NCI-H526 (cell line): ENCODE results near the gene CHAMP1.
"Not testable (repeated sequence)": the region's sequence is repeated elsewhere in the genome, so short reads cannot be mapped to it uniquely, and the experiment has no call there.

Experiments
- DNase-seq, 2 experiments: peaks; one replicate each; lab custom pipeline; 2025; lab: John Stamatoyannopoulos, UW

CHAMP1 gene

DNA sequence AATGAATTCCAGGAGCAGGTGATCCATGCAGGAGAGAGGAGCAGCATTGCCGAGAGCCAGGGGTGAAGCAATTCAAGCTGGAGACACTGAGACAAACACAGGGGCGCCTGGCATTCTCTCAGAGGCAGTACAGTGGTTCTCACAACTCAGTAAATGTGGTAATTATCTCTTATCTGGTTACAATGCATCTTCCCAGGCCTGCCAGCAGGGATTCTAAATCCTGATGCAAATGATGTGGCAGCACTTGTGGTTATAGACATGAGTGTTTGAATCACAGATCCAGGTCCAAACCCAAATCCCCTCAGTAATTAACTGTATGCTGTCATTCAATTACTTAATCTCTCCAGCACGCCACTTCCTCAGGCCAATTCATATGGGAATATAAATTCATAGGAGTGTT, 19.6 kb downstream of the CHAMP1 start:
- DNase-seq, result peak; percentile 45 to 65

DNA sequence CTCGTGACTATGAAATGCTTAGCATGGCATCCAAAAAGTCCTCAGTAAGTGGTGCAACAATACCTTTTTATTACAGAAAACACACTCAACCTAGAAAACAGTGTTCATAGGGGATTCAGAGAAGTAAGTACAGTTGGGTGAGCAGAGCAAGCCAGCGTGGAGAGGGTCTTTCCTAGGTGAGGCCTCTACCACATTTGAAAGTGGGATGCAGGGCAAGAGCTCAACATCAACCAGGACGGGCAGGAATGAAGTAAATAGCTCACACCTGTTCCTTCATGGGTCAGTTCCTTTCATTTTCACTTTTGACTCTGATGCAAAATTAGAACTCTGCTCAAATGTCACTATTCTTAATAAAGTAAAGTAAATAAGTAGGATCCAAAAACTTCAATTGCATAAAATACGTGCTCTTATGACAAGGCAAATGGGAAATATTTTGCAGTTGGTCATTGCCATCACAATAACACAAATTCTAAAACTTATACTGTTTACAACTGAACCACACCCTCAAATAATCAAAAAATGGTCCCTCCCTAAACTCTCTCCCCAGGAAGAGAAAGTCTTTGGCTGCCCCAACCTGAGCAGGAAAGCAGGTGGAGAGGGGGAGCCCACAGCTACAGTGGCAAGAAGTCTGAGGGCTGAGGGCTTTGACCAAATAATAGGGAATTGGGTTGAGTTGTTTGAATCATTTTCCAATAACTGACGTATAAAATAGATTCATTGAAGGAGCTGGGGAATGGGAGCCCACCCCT, 20.2 kb downstream of the CHAMP1 start:
- no peak for DNase-seq

DNA sequence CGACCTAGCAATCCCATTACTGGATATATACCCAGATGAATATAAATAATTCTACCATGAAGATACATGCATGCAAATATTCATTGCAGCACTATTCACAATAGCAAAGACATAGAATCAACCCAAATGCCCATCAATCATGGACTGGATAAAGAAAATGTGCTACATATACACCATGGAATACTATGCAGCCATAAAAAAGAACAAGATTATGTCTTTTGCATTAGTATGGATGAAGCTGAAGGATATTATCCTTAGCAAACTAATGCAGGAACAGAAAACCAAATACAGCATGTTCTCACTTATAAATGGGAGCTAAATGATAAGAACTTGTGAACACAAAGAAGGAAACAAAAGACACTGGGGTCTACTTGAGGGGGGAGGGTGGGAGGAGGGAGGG, 22.2 kb downstream of the CHAMP1 start:
- DNase-seq, result not testable (repeated sequence)

DNA sequence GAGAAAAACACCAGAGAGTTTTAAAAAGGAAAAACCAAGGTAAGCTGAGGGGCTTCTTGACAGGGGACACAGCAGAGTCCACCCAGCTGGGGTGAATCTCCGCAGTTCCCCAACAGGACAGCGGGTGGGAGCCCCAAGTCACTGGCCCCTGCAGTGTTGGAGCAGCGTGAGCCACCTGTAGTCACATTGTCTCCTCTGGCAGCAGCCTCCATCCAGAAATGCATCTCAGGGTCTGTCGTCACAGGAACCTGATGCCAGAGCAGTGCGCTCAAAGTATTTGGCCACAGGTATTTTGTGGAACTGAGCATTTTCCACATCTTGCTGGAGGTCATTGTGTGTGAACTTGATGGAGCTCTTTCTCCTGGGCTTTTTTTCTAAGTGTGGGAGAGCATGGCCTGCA, 24.7 kb downstream of the CHAMP1 start:
- DNase-seq, result no peak

DNA sequence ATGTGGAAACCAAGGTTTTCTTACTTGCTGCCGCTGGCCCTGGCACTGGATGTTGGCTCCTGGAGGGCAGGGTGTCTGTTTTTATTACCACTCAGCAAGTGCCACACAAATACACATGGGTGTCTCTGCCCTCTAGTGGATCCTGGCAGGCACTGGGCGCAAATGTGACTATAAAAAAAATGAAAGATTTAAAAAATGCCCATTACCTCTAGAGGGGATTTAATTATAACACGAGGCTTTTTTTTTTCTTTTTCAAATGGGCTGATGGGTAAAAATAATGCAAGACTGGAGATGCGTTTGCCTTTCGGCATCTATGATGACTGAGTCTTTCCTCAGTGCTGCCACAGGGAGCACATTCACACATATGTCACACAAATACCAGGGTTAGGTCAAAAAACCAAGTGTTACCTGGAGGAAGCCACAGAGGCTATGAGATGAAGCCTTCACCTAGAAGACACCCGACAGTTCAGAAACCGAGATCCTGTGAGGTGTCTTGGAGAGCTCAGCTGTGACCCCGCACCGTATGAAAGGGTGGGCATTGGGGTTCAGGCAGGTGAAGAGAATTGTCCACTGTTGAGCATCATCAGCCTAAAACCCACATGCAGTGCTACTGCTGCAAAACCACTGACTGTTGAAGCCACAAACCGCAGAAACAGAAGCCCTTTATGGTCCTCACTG, 25.7 kb downstream of the CHAMP1 start:
- DNase-seq, result peak; percentile 56 to 80

DNA sequence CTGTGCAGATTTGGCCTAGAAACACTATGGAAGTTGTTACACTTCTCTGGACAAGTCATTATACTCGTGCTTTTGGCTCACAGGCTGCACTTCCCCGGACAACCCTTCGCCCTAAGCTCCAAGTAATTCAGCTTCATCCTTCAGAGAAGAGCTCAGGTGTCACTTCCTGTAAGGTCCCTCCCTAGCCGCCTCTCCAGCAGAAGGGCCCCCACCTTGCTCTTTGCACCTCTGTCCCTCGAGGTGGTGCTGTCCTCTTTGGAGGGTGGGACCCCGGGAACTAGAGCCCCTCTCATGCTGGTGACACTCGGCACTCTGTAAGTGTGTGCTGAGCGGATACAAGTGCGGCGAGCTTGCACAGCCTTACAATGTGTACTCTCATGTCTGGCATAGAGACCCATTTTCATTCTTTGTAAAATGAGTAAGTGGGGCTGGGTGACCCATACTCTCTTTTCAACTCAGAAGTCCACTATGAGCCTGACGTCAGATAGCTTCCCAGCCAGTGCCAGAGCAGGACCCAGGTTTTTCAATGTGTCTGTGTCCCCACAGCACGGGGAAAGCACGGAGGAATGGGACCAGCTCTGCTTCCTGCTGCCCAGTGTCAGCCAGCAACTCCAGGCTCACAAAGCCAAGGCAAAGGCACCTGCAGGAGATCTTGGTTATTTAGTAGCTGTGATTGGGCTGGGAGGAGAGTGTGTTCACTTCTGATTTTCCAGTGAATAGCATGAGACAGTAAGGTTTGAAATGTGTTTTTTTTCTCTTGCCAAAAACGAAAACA, 26.9 kb downstream of the CHAMP1 start:
- DNase-seq, result no peak

DNA sequence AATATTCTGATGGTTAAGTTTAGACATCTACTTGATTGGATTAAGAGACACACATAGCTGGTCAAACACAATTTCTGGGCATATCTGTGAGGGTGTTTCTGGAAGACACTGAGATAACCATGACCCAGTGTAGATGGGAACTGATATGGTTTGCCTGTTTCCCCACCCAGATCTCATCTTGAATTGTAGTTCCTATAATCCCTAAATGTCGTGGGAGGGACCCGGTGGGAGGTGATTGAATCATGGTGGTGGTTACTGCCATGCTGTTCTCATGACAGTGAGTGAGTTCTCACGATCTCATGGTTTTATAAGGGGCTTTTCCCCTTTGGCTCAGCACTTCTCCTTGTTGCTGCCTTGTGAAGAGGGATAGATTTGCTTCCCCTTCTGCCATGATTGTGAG, 33.0 kb downstream of the CHAMP1 start:
- DNase-seq, result not testable (repeated sequence)

DNA sequence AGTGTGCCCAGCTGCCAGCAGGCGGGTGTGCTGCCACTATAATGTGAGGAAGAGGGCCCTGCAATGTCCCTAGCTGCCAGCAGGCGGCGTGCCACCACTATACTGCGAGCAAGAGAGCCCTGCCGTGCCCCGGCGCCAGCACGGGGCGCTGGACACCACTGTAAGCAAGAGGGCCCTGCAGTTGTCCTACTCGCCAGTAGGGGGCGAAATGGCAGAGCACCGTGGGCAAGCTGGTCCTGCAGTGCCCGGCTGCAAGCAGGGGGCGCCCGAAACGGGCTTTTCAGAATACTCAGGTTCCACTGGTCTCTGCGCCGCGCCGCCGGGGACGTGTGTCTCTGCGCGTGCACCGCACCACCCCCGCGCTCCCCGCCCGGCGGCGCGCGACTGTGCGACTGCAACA, 38.5 kb downstream of the CHAMP1 start:
- peak; percentile 30 to 54 for DNase-seq

DNA sequence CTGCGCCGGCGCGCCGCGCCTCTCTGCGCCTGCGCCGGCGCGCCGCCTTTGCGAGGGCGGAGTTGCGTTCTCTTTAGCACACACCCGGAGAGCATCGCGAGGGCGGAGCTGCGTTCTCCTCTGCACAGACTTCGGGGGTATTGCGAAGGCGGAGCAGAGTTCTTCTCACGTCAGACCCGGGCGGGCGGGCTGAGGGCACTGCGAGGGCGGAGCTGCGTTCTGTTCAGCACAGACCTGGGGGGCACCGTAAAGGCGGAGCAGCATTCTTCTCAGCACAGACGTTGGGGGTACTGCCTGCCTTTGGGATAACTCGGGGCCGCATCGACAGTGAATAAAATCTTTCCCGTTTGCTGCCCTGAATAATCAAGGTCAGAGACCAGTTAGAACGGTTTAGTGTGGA, 39.1 kb downstream of the CHAMP1 start:
- not testable (repeated sequence) for DNase-seq
